ENCODE measurements around the gene PTX3.

Gene PTX3

GRCh38 chr3:157436583-157437291 lies at the start of gene PTX3:
Gene PTX3, plus strand, starts transcription at chr3:157436850. Its CDS starts 84 bp downstream, at chr3:157436934.
- no peak within 1 kb of the TSS for H3K9ac ChIP-seq
- no peaks in the 10 kb centered on the region for H3K36me3 ChIP-seq (ENCODE audit: insufficient read depth)
- no peaks in the 10 kb centered on the region for H3K27me3 ChIP-seq (ENCODE audit: insufficient read depth, low read depth)
- no peaks in the 10 kb centered on the region for H3K4me1 ChIP-seq (ENCODE audit: low read depth, poor library complexity, severe bottlenecking)
- no peak within 1 kb of the TSS for H3K4me2 ChIP-seq
- H3K27ac ChIP-seq: no peak within 1 kb of the TSS
- no peak within 1 kb of the TSS for H3K4me3 ChIP-seq (IDR thresholded peaks at IDR 0.05; ENCODE audit: insufficient read depth, low read depth, low read length)
- TF ChIP-seq CTCF (conservative IDR thresholded peaks at IDR 0.05; ENCODE audit: low read depth, low read length): no peak
- H4K20me1 ChIP-seq (ENCODE audit: insufficient read depth): no peaks in the 10 kb centered on the region
- H3K79me2 ChIP-seq (ENCODE audit: insufficient read depth, low read depth): no peaks in the 10 kb centered on the region
- no peak within 1 kb of the TSS for H2AFZ ChIP-seq (ENCODE audit: low read depth)

GRCh38 chr3:157387708-157388435 lies 48.8 kb upstream of the PTX3 start:
- no peak for TF ChIP-seq CTCF (conservative IDR thresholded peaks at IDR 0.05; ENCODE audit: low read depth, low read length)
- no peaks in the 10 kb centered on the region for H3K79me2 ChIP-seq (ENCODE audit: insufficient read depth, low read depth)

GRCh38 chr3:157388976-157389375 lies 47.7 kb upstream of the PTX3 start:
- no peak overlapping the region for H2AFZ ChIP-seq (ENCODE audit: low read depth)
- no peak overlapping the region for H3K4me2 ChIP-seq
- TF ChIP-seq CTCF (conservative IDR thresholded peaks at IDR 0.05; ENCODE audit: low read depth, low read length): no peak
- H4K20me1 ChIP-seq (ENCODE audit: insufficient read depth): no peaks in the 10 kb centered on the region
- H3K4me3 ChIP-seq (IDR thresholded peaks at IDR 0.05; ENCODE audit: insufficient read depth, low read depth, low read length): no peak overlapping the region
- H3K9ac ChIP-seq: no peak overlapping the region
- no peaks in the 10 kb centered on the region for H3K36me3 ChIP-seq (ENCODE audit: insufficient read depth)
- H3K27me3 ChIP-seq (ENCODE audit: insufficient read depth, low read depth): no peaks in the 10 kb centered on the region
- H3K27ac ChIP-seq: no peak overlapping the region
- H3K79me2 ChIP-seq (ENCODE audit: insufficient read depth, low read depth): no peaks in the 10 kb centered on the region
- H3K4me1 ChIP-seq (ENCODE audit: low read depth, poor library complexity, severe bottlenecking): no peaks in the 10 kb centered on the region

More at GRCh38 chr3:157387708-157388435, 48.8 kb upstream of the PTX3 start:
- H3K4me2 ChIP-seq: no peak overlapping the region
- no peaks in the 10 kb centered on the region for H3K36me3 ChIP-seq (ENCODE audit: insufficient read depth)
- no peaks in the 10 kb centered on the region for H4K20me1 ChIP-seq (ENCODE audit: insufficient read depth)
- H3K4me3 ChIP-seq (IDR thresholded peaks at IDR 0.05; ENCODE audit: insufficient read depth, low read depth, low read length): no peak overlapping the region
- no peak overlapping the region for H3K27ac ChIP-seq
- no peak overlapping the region for H2AFZ ChIP-seq (ENCODE audit: low read depth)
- no peaks in the 10 kb centered on the region for H3K4me1 ChIP-seq (ENCODE audit: low read depth, poor library complexity, severe bottlenecking)
- H3K27me3 ChIP-seq (ENCODE audit: insufficient read depth, low read depth): no peaks in the 10 kb centered on the region
- no peak overlapping the region for H3K9ac ChIP-seq

- no peaks in the 10 kb centered on the region for H4K20me1 ChIP-seq (ENCODE audit: insufficient read depth)
- no peak overlapping the region for H3K4me3 ChIP-seq (IDR thresholded peaks at IDR 0.05; ENCODE audit: insufficient read depth, low read depth, low read length)
- H3K9ac ChIP-seq: no peak overlapping the region
- no peaks in the 10 kb centered on the region for H3K4me1 ChIP-seq (ENCODE audit: low read depth, poor library complexity, severe bottlenecking)
- no peak for TF ChIP-seq CTCF (conservative IDR thresholded peaks at IDR 0.05; ENCODE audit: low read depth, low read length)
- no peak overlapping the region for H3K4me2 ChIP-seq
- no peak overlapping the region for H2AFZ ChIP-seq (ENCODE audit: low read depth)
- no peaks in the 10 kb centered on the region for H3K79me2 ChIP-seq (ENCODE audit: insufficient read depth, low read depth)
- no peaks in the 10 kb centered on the region for H3K36me3 ChIP-seq (ENCODE audit: insufficient read depth)
- no peaks in the 10 kb centered on the region for H3K27me3 ChIP-seq (ENCODE audit: insufficient read depth, low read depth)
- no peak overlapping the region for H3K27ac ChIP-seq
Observed at GRCh38 chr3:157390713-157391515, 45.7 kb upstream of the PTX3 start.
